ENCODE data around the gene GDPD2. TPM values are rescaled to one million over a fixed set of nuclear protein-coding genes. Genes with fewer than 3 reads are reported as not detected.

Gene GDPD2
- polyA plus RNA-seq, 12 donors = 0.25 to 0.73 (median 0.55) TPM; not detected in 2

DNA sequence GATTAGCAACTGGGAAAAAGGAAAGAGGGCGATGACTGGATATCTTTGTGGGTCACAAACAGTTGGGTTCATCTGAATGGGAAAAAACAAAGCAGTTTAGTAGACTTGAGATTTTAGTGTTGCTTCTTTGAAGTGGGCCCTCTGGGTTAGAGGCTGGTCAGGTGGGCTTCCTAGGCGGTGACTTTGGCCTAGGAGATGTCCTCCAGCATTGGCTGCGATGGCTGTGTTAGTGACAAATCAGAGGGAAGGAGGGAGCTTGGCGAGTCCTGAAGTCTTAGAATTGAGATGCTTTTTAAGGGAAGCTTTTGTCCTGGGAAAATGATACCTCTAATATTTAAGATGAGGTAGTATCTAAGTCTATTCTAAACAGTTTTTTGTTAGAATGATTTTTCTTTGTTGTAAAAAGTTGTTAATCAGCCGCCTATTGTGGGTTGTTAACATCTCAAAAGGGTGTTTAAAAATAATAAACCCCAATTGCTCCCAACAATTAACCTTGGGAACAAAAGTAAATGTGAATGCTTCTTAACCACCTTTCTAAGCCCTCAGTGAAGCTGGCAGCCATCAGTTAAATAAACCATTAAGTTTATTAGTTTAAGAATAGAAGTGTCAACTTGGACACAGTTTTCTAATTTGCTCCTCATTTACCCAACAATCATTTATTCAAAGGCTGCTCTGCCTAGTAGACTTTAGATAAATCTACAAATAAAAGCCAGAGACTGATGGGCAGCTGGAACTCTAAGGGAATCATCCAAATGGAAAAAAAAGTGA is 53.2 kb downstream of the GDPD2 start:
- no peak for DNase-seq

DNA sequence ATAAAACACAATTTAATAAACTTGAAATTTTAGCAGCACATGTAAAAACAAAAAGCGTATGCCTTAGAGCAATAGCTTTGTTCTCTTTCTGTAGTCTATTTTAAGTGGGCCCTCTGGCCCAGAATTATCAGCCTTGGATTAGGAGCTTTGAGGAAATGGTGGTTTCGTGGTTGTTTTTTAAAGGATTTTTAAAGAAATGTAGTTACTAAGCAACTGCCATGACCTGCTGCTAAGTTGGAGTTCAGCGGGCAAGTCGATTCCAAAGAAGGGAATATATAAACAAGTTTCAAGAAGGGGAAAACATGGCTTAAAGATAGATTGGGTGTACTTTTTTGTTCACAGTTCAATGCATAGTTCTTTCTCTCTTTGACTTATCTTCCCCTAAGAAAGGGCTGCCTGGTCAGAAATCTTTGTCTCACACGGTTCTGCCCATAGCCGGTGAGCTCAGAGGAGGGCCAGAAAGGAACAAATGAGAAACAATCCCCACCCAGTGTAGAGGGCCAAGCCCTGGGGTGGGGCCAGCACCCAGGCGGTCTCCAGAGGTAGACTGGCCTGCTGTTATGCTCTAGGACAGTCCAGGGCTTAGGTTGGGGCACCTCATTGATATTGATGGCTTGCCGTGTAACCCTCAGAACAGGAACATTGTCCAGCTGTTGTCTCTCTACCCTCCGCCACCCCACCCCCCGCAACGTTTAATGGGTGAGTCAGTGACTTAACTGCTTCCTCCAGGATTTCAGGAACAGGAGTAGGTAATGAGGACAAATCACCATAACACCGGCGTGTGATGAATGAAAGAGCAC is 54.0 kb downstream of the GDPD2 start:
- DNase-seq = no peak

DNA sequence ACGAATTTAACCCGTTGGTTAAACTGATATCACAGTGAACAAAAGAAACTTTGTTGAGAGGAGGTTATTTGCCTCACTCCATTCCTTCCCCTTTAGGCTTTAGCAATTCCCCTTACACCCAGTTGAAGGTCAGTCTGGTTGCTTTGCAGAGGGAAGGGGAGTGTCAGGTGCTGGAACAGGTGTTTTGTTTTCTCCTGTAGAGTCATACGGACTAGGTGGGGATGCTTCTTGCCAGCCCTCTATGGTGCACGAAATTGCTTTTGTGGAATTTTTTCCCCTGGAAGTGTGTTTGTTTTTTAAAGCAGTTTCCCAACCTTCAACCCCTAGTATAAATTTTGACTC is 54.6 kb downstream of the GDPD2 start:
- DNase-seq = no peak

DNA sequence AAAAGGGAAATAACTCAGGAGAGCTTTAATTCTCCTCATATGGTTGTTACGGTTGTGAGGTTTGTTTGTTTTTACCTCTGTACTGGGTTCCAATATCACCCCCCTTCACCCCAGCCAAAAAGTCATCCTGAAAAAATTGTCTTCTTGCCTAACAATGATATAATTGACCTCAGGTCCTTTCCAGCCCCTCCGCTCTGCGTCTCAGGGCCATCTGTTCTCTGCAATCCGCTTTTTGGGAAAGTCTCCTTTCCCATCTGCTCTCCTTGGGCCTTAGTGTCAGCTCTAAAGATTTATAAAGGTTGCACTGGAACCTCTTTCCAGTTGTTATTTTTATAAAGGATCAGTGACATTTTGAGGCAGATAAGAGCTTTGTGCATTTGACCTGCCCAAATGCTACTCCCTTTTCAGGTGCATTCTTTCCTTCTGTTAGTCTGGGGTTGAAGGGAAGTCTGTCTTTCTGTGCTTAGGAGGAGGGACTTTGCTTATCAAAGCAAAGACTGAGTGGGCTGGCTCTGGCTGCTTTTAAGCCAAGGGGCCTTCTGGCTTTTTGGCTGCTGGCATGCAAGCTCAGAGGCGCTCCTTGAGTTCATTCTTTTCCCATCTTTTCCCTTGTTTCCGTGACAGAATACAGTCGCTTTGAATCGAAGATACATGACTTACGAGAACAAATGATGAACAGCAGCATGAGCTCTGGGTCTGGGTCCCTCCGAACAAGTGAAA is 55.6 kb downstream of the GDPD2 start:
- DNase-seq = no peak

DNA sequence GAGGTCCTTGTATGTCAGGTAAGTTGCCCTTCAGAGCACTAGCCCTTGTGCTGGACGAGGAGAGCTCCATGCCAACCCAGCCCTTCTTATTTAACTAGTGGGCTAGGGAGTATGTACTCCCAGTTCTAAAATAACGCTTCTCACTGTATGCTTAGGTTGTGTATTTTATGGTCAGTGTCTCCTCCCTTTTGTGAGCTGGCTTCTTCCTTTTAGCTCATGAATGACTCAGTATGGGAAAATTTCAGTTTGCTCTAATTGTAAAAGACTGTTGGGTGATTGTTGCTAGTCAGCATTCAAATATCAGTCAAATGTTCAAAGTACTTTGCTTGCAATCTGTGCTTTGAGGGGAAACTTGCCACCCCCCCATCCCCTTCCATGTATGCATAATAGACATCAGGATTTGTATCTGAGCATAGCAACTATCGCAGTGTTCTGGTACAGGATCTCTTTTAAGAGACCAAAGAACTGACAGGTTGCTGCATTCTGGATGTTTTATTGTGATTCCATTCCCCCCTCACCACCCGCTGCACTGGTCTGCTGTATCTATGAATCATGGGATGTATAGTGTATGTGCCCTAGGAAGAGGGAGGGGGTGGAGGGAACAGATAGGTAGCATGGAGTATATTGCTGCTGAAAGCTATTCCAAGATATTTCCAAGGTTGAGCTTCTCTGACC is 56.3 kb downstream of the GDPD2 start:
- DNase-seq = no peak

DNA sequence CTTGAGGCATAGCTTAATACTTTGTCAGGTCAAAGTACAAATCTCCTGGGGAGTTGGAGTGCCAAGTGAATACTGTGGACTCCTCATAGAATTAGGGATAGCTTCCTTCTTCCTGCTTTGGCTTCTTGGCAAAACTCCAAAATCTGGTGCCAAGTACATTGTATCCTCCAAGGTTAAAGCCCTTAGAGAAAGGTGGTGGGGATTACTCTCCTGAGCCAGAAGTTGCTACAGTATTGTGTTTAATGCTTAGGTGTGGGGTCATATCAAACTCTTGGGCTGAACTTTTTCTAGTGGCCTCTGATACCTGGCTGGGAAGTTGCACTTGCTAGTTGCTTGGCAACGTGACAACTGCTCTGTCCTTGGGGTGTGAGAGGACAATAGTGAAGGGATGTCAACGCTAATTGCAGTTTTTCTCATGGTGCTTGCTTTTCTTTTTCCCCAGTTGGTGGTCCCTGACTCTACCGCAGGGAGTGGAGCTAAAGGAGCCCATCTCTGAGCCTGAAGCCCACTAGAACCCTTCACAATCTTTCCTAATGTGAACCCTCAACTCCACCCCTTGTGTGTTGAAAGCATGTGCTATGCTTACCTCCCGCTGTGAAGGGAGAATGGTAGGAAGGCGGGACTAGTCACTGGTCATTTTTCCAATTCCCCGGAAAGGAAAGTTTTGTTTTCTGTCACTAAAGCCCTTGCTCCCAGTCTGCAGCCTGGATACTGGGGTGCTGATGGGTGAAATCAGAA is 57.0 kb downstream of the GDPD2 start:
- DNase-seq = no peak

DNA sequence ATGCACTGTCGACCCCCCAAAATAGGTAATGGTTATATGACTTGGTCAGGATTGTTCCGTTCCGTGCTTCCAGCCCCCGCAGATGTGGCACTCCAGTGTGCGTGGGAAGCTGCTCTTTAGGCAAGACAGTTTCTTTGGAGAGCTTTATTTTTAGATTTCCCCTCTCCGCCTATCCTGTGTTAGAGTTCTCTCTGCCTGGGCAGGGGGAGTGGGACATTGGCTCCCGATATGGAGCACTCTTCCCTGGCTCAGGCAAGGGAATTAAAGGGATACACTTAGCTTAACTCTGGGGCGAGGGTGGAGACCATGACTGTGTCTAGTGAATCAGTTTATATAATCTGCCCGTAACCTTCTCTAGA is 57.5 kb downstream of the GDPD2 start:
- DNase-seq = no peak

DNA sequence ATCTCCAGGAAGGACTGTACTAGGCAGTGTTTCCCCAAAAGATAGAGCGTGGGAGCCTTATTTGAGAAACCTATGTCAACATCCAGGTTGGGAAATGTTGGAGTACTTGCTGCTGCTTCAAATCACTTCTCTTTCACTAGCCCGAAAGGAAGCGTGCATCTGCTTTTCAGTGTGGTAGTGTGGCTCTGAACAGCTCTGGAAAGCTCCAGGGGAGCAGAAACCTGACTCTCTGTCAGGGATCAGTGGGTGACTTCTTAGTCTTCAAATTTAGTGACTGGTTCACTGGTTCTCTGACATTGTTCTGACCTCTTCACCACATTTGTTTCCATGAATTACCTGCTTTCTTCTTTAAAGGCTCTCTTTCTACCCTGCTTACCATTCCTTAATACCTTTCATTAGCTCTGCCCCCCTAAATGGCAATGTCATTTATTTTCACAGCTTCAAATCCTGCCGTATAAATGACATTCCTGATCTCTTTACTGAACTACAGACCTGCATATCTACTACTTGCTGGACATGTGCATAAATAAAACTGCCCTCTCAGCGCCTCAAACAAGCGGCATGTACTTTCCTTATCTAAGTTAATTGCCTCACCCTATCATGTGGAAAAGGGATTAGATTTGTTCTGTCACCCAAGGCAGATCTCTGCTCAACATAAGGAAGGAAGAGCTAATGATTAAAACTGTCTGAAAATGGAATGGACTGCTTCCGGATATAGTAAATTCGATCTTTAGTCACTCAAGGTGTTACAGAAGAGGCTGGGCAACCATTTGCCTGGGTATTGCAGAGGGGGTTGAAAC is 58.6 kb downstream of the GDPD2 start:
- no peak for DNase-seq

DNA sequence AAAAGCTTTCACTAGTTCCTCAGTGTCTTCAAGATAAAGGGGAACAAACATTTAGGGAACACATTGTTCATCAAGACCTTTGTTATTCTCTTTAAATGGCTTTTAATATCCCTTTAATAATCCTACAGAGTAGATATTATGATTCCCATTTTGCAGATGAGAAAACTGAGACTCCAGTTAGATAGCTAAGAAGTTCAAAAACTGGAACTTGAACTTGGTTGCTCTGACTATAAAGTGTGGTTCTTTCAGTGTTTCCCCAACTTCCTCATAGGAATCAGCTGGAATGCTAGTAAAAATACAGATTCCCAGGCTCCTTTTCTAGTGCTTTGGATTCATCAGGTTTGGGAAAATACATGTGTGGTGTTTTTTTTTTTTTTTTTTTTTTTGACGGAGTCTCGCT is 59.2 kb downstream of the GDPD2 start:
- no peak for DNase-seq

Other genes starting within 250 kb of the GDPD2 start
- gene DGAT2L6, start 245.8 kb upstream of the GDPD2 start, polyA plus RNA-seq (ENCODE audit: insufficient read length in 12 of 12) = not detected
- gene AWAT1, start 188.7 kb upstream of the GDPD2 start, polyA plus RNA-seq (ENCODE audit: insufficient read length in 12 of 12) = not detected
- under 1 TPM in 8 of 12 donors, not detected in 4; 0.12 to 0.41 (median 0.17) TPM for gene P2RY4, start 163.1 kb upstream of the GDPD2 start, polyA plus RNA-seq (ENCODE audit: insufficient read length in 12 of 12)
- gene ARR3, start 155.0 kb upstream of the GDPD2 start, polyA plus RNA-seq (ENCODE audit: insufficient read length in 12 of 12) = 1 to 10 TPM in 2 of 12 donors, under 1 TPM in 8, not detected in 2; 0.11 to 1.4 (median 0.32) TPM
- under 1 TPM in 10 of 12 donors, not detected in 2; 0.27 to 0.84 (median 0.48) TPM for gene RAB41, start 141.1 kb upstream of the GDPD2 start, polyA plus RNA-seq (ENCODE audit: insufficient read length in 12 of 12)
- 10 to 100 TPM in 11 of 12 donors, not detected in 1; 26.5 to 46.1 (median 39.5) TPM for gene PDZD11, start 133.4 kb upstream of the GDPD2 start, polyA plus RNA-seq (ENCODE audit: insufficient read length in 12 of 12)
- 10 to 100 TPM in 2 of 12 donors, 1 to 10 TPM in 9, not detected in 1; 4.8 to 11.8 (median 7.9) TPM for gene KIF4A, start 133.2 kb upstream of the GDPD2 start, polyA plus RNA-seq (ENCODE audit: insufficient read length in 12 of 12)
- gene DLG3, start 21.5 kb downstream of the GDPD2 start, polyA plus RNA-seq (ENCODE audit: insufficient read length in 12 of 12) = 10 to 100 TPM in 3 of 12 donors, 1 to 10 TPM in 8, not detected in 1; 4.2 to 31.8 (median 7.3) TPM

All from muscle of arm (tissue), 12 donors.